HCT116 (cell line): ENCODE data around the gene CSN2. TPM values are rescaled to one million over a fixed set of nuclear protein-coding genes. Genes with fewer than 3 reads are reported as not detected.

Experiments used
- ATAC-seq: fragments of 200-7000 bp; cut with Tn5 transposase; 2 replicates; pipeline ENCODE4 v1.9.1; 2020; ENCODE audit warnings: mild to moderate bottlenecking, moderate library complexity
- BruUV-seq: library from RNA; stranded (reverse); fragments of 400-500 nt; replicated peaks from 2 replicates; lab custom pipeline; 2021; lab: Mats Ljungman, UMichigan
- CTCF ChIA-PET: fragments of 300-600 bp; sonication (Branson Sonifier 250); formaldehyde crosslinking; loops from one replicate; lab custom pipeline; 2021; ENCODE audit warnings: antibody characterized with exemption; lab: Charles Lee
- POLR2A ChIA-PET: fragments of 300-600, 350-600 bp; sonication (Branson Sonifier 250); formaldehyde crosslinking; loops from one replicate; lab custom pipeline; 2021; ENCODE audit warnings: antibody characterized with exemption; lab: Charles Lee
- RAD21 ChIA-PET, 2 experiments: fragments of 300-600 bp; sonication (Branson Sonifier 250); formaldehyde crosslinking; loops; one replicate each; lab custom pipeline; 2023; ENCODE audit warnings: low total read pairs in 2 of 2; ENCODE audit not compliant: uncharacterized antibody in 2 of 2, unreplicated experiment in 2 of 2, low non-redundant PET in 1 of 2; lab: Charles Lee
- DNase-seq: peaks from one replicate; pipeline ENCODE4 v3.0.0-alpha.2; 2010; ENCODE audit warnings: low read depth, low spot score
- H2AFZ ChIP-seq: fragments of 200-600 bp; shearing (Covaris generic), sonication (generic); 2 replicates; pipeline ENCODE4 v1.6.1; 2017; ENCODE audit warnings: low read depth, mixed run types, mixed read lengths, antibody characterized with exemption, low read length; ENCODE audit not compliant: poor library complexity, severe bottlenecking
- H3K27ac ChIP-seq: 2 replicates; pipeline ENCODE4 v1.5.1; 2012; ENCODE audit warnings: low read depth, low read length
- H3K27me3 ChIP-seq: fragments of 200-600 bp; sonication (generic); 2 replicates; pipeline ENCODE4 v1.6.1; 2016; ENCODE audit warnings: mixed run types, low read length, mixed read lengths; ENCODE audit not compliant: insufficient read depth
- H3K36me3 ChIP-seq, 2 experiments: fragments of 200-500 bp in 1 of 2; fragments of 200-600 bp in 1 of 2; sonication (Bioruptor generic) in 1 of 2; sonication (generic) in 1 of 2; 2 replicates each; pipeline versions ENCODE4 v1.5.1 to v1.6.1; 2014 to 2016; ENCODE audit warnings: low read length in 2 of 2, inconsistent platforms in 1 of 2, mixed read lengths in 1 of 2, mixed run types in 1 of 2; ENCODE audit not compliant: insufficient read depth in 2 of 2, control insufficient read depth in 1 of 2
- H3K4me1 ChIP-seq, 2 experiments: fragments of 200-600 bp in 1 of 2; sonication (generic) in 1 of 2; 2 replicates each; pipeline versions ENCODE4 v1.5.1 to v1.6.1; 2012 to 2017; ENCODE audit warnings: low read length in 2 of 2, inconsistent platforms in 1 of 2, mild to moderate bottlenecking in 1 of 2, mixed read lengths in 1 of 2, mixed run types in 1 of 2, moderate library complexity in 1 of 2; ENCODE audit not compliant: insufficient read depth in 2 of 2, control insufficient read depth in 1 of 2
- H3K4me2 ChIP-seq: fragments of 200-600 bp; sonication (generic); 2 replicates; pipeline ENCODE4 v1.6.1; 2017; ENCODE audit warnings: mixed run types, low read length, mixed read lengths
- H3K4me3 ChIP-seq, 2 experiments: fragments of 200-600 bp in 1 of 2; sonication (generic) in 1 of 2; replicated peaks in 1 of 2; 2 replicates each; pipeline ENCODE4 v1.5.1; 2011 to 2016; ENCODE audit warnings: low read length in 2 of 2, control low read depth in 1 of 2, low read depth in 1 of 2, mild to moderate bottlenecking in 1 of 2, mixed read lengths in 1 of 2, mixed run types in 1 of 2
- H3K79me2 ChIP-seq: fragments of 200-600 bp; sonication (generic); 2 replicates; pipeline ENCODE4 v1.6.1; 2017; ENCODE audit warnings: mild to moderate bottlenecking, mixed run types, low read length, moderate library complexity, mixed read lengths; ENCODE audit not compliant: insufficient read depth
- H3K9ac ChIP-seq: fragments of 200-600 bp; sonication (generic); 2 replicates; pipeline ENCODE4 v1.6.1; 2016; ENCODE audit warnings: low read length, mixed read lengths
- H3K9me2 ChIP-seq: fragments of 200-600 bp; sonication (generic), shearing (Covaris generic); 2 replicates; pipeline ENCODE4 v1.6.1; 2017; ENCODE audit warnings: mixed run types, mild to moderate bottlenecking, moderate library complexity; ENCODE audit not compliant: insufficient read depth
- H3K9me3 ChIP-seq, 2 experiments: fragments of 200-500 bp in 1 of 2; fragments of 200-600 bp in 1 of 2; sonication (Bioruptor generic) in 1 of 2; sonication (generic) in 1 of 2; 2 replicates each; pipeline ENCODE4 v1.6.1; 2014 to 2017; ENCODE audit warnings: low read length in 2 of 2, mixed read lengths in 2 of 2, inconsistent platforms in 1 of 2, low read depth in 1 of 2, mild to moderate bottlenecking in 1 of 2, mixed run types in 1 of 2, moderate library complexity in 1 of 2; ENCODE audit not compliant: control insufficient read depth in 1 of 2, insufficient read depth in 1 of 2
- H4K20me1 ChIP-seq: fragments of 200-600 bp; sonication (generic), shearing (Covaris generic); 2 replicates; pipeline ENCODE4 v1.6.1; 2017; ENCODE audit warnings: mixed run types, mild to moderate bottlenecking, moderate library complexity; ENCODE audit not compliant: insufficient read depth
- ATF3 ChIP-seq: IDR thresholded peaks from 2 replicates; pipeline ENCODE4 v1.6.1; 2012
- CEBPB ChIP-seq: IDR thresholded peaks from 2 replicates; pipeline ENCODE4 v1.6.1; 2012; ENCODE audit warnings: low read depth
- CTCF ChIP-seq, 3 experiments: fragments of 200-600 bp in 1 of 3; sonication (generic) in 1 of 3; IDR thresholded peaks in 2 of 3; conservative IDR thresholded peaks in 1 of 3; 2 replicates each; pipeline ENCODE4 v1.5.1; 2012 to 2017; ENCODE audit warnings: low read depth in 2 of 3, low read length in 2 of 3, antibody characterized with exemption in 1 of 3, borderline replicate concordance in 1 of 3, control low read depth in 1 of 3, mild to moderate bottlenecking in 1 of 3, mixed read lengths in 1 of 3, mixed run types in 1 of 3, moderate library complexity in 1 of 3; ENCODE audit not compliant: insufficient read depth in 1 of 3
- EGR1 ChIP-seq: IDR thresholded peaks from 2 replicates; pipeline ENCODE4 v1.6.1; 2012; ENCODE audit warnings: low read depth
- ELF1 ChIP-seq: IDR thresholded peaks from 2 replicates; pipeline ENCODE4 v1.6.1; 2012; ENCODE audit warnings: low read depth, borderline replicate concordance
- EZH2 ChIP-seq: fragments of 200-600 bp; sonication (generic); IDR thresholded peaks from 2 replicates; pipeline ENCODE4 v1.6.1; 2017; ENCODE audit warnings: antibody characterized with exemption, mixed run types
- EZH2phosphoT487 ChIP-seq: fragments of 200-600 bp; IDR thresholded peaks from 2 replicates; pipeline ENCODE4 v1.6.1; 2018; ENCODE audit warnings: antibody characterized with exemption, borderline replicate concordance
- POLR2A ChIP-seq: IDR thresholded peaks from 2 replicates; pipeline ENCODE4 v1.7.0; 2011; ENCODE audit warnings: borderline replicate concordance; ENCODE audit not compliant: insufficient read depth, insufficient read length; ENCODE audit errors: extremely low read depth
- SIN3A ChIP-seq: IDR thresholded peaks from 2 replicates; pipeline ENCODE4 v1.6.1; 2012; ENCODE audit warnings: low read depth
- SP1 ChIP-seq: IDR thresholded peaks from 2 replicates; pipeline ENCODE4 v1.6.1; 2012; ENCODE audit warnings: low read depth
- YY1 ChIP-seq: IDR thresholded peaks from 2 replicates; pipeline ENCODE4 v1.6.1; 2011; ENCODE audit warnings: low read length, low read depth, moderate library complexity, mild to moderate bottlenecking; ENCODE audit not compliant: insufficient replicate concordance; ENCODE audit errors: extremely low read depth
- ZFX ChIP-seq: fragments of 450-650 bp; IDR thresholded peaks from 2 replicates; pipeline ENCODE4 v1.6.1; 2017
- intact Hi-C: fragments of 100-400 bp; cut with micrococcal nuclease; formaldehyde crosslinking; loops from 2 replicates; pipeline ENCODE4 v1.10.0; 2022
- total RNA-seq: library from RNA; stranded (reverse); gene quantifications from one replicate; pipeline ENCODE4 v1.2.1, GENCODE V29; 2021; ENCODE audit not compliant: unreplicated experiment

Gene CSN2
- total RNA-seq, 1 experiment from 2014 or later, result not detected

GRCh38 chr4:69936566-69936965 is 29.0 kb downstream of the CSN2 start:
- Histone ChIP-seq H3K9me2 (no peaks in the 10 kb centered on the region), H3K27ac (no peak overlapping the region), H3K4me3 (no peak overlapping the region), H3K79me2 (no peaks in the 10 kb centered on the region), H3K4me1 (no peaks in the 10 kb centered on the region), H3K4me2 (no peak overlapping the region), H3K9ac (no peak overlapping the region), H3K36me3 (no peaks in the 10 kb centered on the region), H2AFZ (no peak overlapping the region), H3K9me3 (no peaks in the 10 kb centered on the region), H3K27me3 (no peaks in the 10 kb centered on the region), H4K20me1 (no peaks in the 10 kb centered on the region)
- CTCF ChIA-PET, result no interaction called here
- no peak for DNase-seq
- RAD21 ChIA-PET, result no interaction called here
- no peak for ATAC-seq
- intact Hi-C loops, result no loop called here
- TF ChIP-seq CEBPB (no peak), ELF1 (no peak), ATF3 (no peak), YY1 (no peak), POLR2A (no peak), EZH2phosphoT487 (no peak), CTCF (IDR thresholded peaks at IDR 0.05 in 2 of 3, conservative IDR thresholded peaks at IDR 0.05 in 1 of 3; ENCODE audit: borderline replicate concordance in 1 of 3, insufficient read depth in 1 of 3, low read depth in 2 of 3, low read length in 2 of 3) (no peak)
- POLR2A ChIA-PET, result no interaction called here
- no TSS peak for BruUV-seq

- Histone ChIP-seq H3K4me3 (no peak overlapping the region), H3K4me1 (no peaks in the 10 kb centered on the region), H3K9me2 (no peaks in the 10 kb centered on the region), H3K9ac (no peak overlapping the region), H3K27me3 (no peaks in the 10 kb centered on the region), H3K4me2 (no peak overlapping the region), H3K27ac (no peak overlapping the region), H3K79me2 (no peaks in the 10 kb centered on the region), H4K20me1 (no peaks in the 10 kb centered on the region), H3K9me3 (no peaks in the 10 kb centered on the region), H3K36me3 (no peaks in the 10 kb centered on the region), H2AFZ (no peak overlapping the region)
- ATAC-seq, result no peak
- TF ChIP-seq YY1, result no peak
- TF ChIP-seq CTCF (IDR thresholded peaks at IDR 0.05 in 2 of 3, conservative IDR thresholded peaks at IDR 0.05 in 1 of 3; ENCODE audit: borderline replicate concordance in 1 of 3, insufficient read depth in 1 of 3, low read depth in 2 of 3, low read length in 2 of 3), result no peak
- no peak for TF ChIP-seq EZH2phosphoT487
- no peak for TF ChIP-seq ATF3
- no peak for TF ChIP-seq SIN3A
- no peak for TF ChIP-seq SP1
- no peak for TF ChIP-seq CEBPB
- no peak for TF ChIP-seq ZFX
- TF ChIP-seq EGR1, result no peak
- TF ChIP-seq EZH2, result no peak
- RAD21 ChIA-PET, result no interaction called here
- POLR2A ChIA-PET, result no interaction called here
- no peak for DNase-seq
- intact Hi-C loops, result no loop called here
- no TSS peak for BruUV-seq
- CTCF ChIA-PET, result no interaction called here
These were observed 31.4 kb downstream of the CSN2 start for GRCh38 chr4:69934150-69934549.
